ENCODE results near the gene DIAPH2.

The DIAPH2 gene

DNA sequence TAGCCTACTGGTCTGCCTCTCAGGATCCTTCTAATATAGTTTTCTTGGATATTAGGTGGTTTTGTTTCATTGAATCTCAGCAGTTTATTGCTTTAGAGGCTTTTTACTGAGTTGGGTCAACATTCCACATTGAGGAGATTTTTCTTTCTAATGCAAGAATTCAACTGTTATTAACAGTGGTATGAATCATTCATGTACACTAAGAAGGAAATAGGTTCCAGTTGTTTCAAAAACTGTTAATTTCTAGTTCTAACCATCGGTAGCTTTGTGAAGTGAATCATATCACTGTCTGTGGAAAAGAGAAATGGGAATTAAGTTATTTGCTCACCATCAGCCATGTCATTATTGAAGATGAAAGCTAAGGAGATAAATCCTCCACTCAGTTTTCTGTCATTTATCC lies 530.5 kb downstream of the DIAPH2 start:
- Histone ChIP-seq H3K36me3 (ENCODE audit: control insufficient read depth in 5 of 5, insufficient read depth in 5 of 5, low read length in 5 of 5) (no peaks in the 10 kb centered on the region), H3K27ac (ENCODE audit: low read depth, low read length) (no peak overlapping the region), H3K27me3 (ENCODE audit: control insufficient read depth in 5 of 5, insufficient read depth in 4 of 5, low read length in 5 of 5) (no peaks in the 10 kb centered on the region), H3K9me3 (ENCODE audit: control insufficient read depth in 5 of 5, low read length in 5 of 5) (no peaks in the 10 kb centered on the region), H3K4me1 (ENCODE audit: control insufficient read depth in 5 of 5, insufficient read depth in 5 of 5, low read length in 5 of 5) (no peaks in the 10 kb centered on the region), H3K9ac (ENCODE audit: low read length in 5 of 5) (no peak overlapping the region), H3K4me3 (ENCODE audit: low read depth in 1 of 5, low read length in 5 of 5) (no peak overlapping the region)

DNA sequence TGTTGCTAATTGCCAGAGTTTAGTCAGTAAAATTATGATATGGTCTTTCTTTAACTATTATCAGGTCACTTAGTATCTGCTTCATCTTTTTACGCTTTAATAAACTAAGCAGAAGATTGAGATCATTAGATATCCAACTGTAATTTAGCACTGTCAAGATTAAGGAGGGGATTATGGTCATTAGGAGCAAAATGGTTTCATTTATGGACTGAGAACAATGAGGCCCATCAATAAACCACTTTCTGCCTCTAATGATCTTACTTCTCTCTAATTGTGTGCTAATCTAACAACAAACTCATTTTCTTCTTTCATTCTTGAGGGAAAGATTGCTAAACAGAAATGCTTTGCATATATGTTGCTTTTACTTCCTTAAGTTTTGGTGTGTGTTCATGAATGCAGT lies 539.5 kb downstream of the DIAPH2 start:
- Histone ChIP-seq H3K4me1 (ENCODE audit: control insufficient read depth in 5 of 5, insufficient read depth in 5 of 5, low read length in 5 of 5) (no peaks in the 10 kb centered on the region), H3K4me3 (ENCODE audit: low read depth in 1 of 5, low read length in 5 of 5) (no peak overlapping the region), H3K36me3 (ENCODE audit: control insufficient read depth in 5 of 5, insufficient read depth in 5 of 5, low read length in 5 of 5) (no peaks in the 10 kb centered on the region), H3K27ac (ENCODE audit: low read depth, low read length) (no peak overlapping the region), H3K9me3 (ENCODE audit: control insufficient read depth in 5 of 5, low read length in 5 of 5) (no peaks in the 10 kb centered on the region), H3K27me3 (ENCODE audit: control insufficient read depth in 5 of 5, insufficient read depth in 4 of 5, low read length in 5 of 5) (no peaks in the 10 kb centered on the region), H3K9ac (ENCODE audit: low read length in 5 of 5) (no peak overlapping the region)

DNA sequence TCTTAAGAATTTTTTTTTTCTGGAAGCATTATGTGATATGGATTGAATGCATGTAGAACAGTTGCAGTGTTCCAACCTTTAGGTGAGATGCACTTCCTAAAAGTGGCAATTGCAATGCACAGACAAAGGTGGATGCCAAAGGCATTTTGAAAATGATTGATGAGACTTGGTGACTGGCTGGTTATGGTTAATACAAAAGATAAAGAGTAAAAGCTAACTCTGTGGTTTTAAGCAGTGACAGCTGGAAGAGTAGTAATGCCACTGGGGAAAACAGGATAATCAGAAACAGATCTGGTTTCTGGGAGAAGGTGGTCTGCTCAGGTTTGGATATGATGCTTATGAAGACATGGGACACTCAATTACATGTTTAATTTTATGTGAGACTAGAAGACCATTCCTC lies 544.7 kb downstream of the DIAPH2 start:
- Histone ChIP-seq H3K4me1 (ENCODE audit: control insufficient read depth in 5 of 5, insufficient read depth in 5 of 5, low read length in 5 of 5) (no peaks in the 10 kb centered on the region), H3K27ac (ENCODE audit: low read depth, low read length) (no peak overlapping the region), H3K4me3 (ENCODE audit: low read depth in 1 of 5, low read length in 5 of 5) (no peak overlapping the region), H3K9ac (ENCODE audit: low read length in 5 of 5) (no peak overlapping the region), H3K9me3 (ENCODE audit: control insufficient read depth in 5 of 5, low read length in 5 of 5) (no peaks in the 10 kb centered on the region), H3K27me3 (ENCODE audit: control insufficient read depth in 5 of 5, insufficient read depth in 4 of 5, low read length in 5 of 5) (no peaks in the 10 kb centered on the region), H3K36me3 (ENCODE audit: control insufficient read depth in 5 of 5, insufficient read depth in 5 of 5, low read length in 5 of 5) (no peaks in the 10 kb centered on the region)

DNA sequence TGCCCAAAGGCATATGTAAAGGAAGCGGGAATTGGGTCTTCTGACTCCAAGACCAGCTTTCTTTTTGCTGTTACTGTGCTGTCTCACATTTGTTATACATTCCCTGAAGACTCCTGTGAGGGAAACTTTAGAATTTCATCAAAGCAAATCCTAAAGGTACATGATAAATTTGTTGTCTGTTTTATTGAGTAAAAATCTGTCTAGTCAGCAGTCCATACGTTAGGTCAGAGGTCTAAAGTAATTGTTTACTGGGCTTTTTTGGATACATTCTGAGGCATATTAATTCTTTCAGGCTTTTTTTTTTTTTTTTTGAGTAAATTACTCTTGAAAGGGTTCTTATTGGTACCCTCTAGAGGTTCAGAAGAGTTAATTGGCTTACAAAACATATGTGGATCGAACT lies 546.3 kb downstream of the DIAPH2 start:
- Histone ChIP-seq H3K4me1 (ENCODE audit: control insufficient read depth in 5 of 5, insufficient read depth in 5 of 5, low read length in 5 of 5) (no peaks in the 10 kb centered on the region), H3K9ac (ENCODE audit: low read length in 5 of 5) (no peak overlapping the region), H3K4me3 (ENCODE audit: low read depth in 1 of 5, low read length in 5 of 5) (no peak overlapping the region), H3K27me3 (ENCODE audit: control insufficient read depth in 5 of 5, insufficient read depth in 4 of 5, low read length in 5 of 5) (no peaks in the 10 kb centered on the region), H3K27ac (ENCODE audit: low read depth, low read length) (no peak overlapping the region), H3K36me3 (ENCODE audit: control insufficient read depth in 5 of 5, insufficient read depth in 5 of 5, low read length in 5 of 5) (no peaks in the 10 kb centered on the region), H3K9me3 (ENCODE audit: control insufficient read depth in 5 of 5, low read length in 5 of 5) (no peaks in the 10 kb centered on the region)

DNA sequence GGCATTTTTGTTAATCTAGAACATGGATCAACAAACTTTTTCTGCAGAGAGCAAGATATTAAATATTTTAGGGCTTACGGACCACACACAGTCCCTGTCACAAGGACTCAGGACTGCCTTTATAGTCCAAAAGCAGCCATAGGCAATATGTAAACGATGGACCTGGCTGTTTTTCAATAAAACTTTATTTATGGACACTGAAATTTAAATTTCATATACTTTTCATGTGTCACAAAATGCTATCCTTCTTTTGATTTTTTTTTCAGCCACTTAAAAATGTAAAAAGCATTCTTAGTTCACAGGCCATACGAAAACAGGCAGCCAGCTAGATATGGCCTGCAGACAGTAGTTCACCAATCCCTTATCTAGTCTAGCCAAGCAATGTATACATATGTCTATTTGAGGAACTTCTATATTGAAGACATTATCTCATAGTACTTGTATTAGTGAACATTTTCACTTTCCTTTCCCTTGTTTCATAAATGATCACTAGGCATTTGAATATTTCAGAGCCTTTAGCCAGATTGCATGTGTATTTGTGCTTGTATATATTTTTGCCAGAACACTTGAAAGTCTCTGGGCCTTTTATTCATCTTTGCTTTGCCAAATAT lies 549.9 kb downstream of the DIAPH2 start:
- Histone ChIP-seq H3K4me3 (ENCODE audit: low read depth in 1 of 5, low read length in 5 of 5) (no peak overlapping the region), H3K9ac (ENCODE audit: low read length in 5 of 5) (no peak overlapping the region), H3K36me3 (ENCODE audit: control insufficient read depth in 5 of 5, insufficient read depth in 5 of 5, low read length in 5 of 5) (no peaks in the 10 kb centered on the region), H3K9me3 (ENCODE audit: control insufficient read depth in 5 of 5, low read length in 5 of 5) (no peaks in the 10 kb centered on the region), H3K4me1 (ENCODE audit: control insufficient read depth in 5 of 5, insufficient read depth in 5 of 5, low read length in 5 of 5) (no peaks in the 10 kb centered on the region), H3K27me3 (ENCODE audit: control insufficient read depth in 5 of 5, insufficient read depth in 4 of 5, low read length in 5 of 5) (no peaks in the 10 kb centered on the region), H3K27ac (ENCODE audit: low read depth, low read length) (no peak overlapping the region)

DNA sequence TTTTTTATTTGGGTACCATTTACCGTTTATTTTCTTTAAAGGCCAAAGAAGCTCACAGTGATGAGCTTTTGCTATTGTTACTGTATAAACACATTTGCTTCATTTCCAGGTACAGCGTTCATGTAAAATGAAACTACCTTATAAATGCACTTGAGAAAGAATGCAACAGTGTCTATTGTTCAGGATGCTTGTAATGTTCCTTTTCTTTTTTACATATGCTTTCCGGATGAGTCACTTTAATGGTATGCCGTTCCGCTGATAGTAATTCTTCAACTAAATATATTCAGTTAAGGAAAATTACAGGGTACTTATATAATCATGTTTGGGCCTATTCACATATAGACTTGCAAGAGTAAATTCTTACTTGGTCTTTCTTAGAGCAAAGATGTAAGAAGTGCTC lies 554.0 kb downstream of the DIAPH2 start:
- no peak overlapping the region for H3K9ac ChIP-seq (ENCODE audit: low read length in 5 of 5)
- no peaks in the 10 kb centered on the region for H3K4me1 ChIP-seq (ENCODE audit: control insufficient read depth in 5 of 5, insufficient read depth in 5 of 5, low read length in 5 of 5)
- H3K27me3 ChIP-seq (ENCODE audit: control insufficient read depth in 5 of 5, insufficient read depth in 4 of 5, low read length in 5 of 5), result no peaks in the 10 kb centered on the region
- no peaks in the 10 kb centered on the region for H3K9me3 ChIP-seq (ENCODE audit: control insufficient read depth in 5 of 5, low read length in 5 of 5)
- H3K36me3 ChIP-seq (ENCODE audit: control insufficient read depth in 5 of 5, insufficient read depth in 5 of 5, low read length in 5 of 5), result no peaks in the 10 kb centered on the region
- H3K27ac ChIP-seq (ENCODE audit: low read depth, low read length), result no peak overlapping the region
- no peak overlapping the region for H3K4me3 ChIP-seq (ENCODE audit: low read depth in 1 of 5, low read length in 5 of 5)

DNA sequence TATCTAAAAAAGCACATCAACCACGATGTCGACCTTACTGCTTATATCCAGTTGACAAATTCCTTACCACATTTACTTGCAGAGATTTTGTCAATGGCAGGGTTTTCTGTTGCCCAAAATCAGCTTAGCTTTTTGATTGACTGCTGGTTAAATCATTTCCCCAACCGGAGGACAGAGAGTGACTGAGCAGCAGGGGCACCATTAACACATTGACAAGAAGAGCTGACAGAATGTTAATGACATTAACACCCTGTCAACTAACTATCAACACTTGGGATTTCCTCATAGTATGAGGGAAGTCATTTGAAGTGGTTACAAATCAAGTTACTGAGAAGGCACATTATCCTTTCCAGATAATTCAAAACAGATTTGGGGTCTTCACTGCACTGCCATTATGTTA lies 567.5 kb downstream of the DIAPH2 start:
- Histone ChIP-seq H3K9me3 (ENCODE audit: control insufficient read depth in 5 of 5, low read length in 5 of 5) (no peaks in the 10 kb centered on the region), H3K4me3 (ENCODE audit: low read depth in 1 of 5, low read length in 5 of 5) (no peak overlapping the region), H3K27ac (ENCODE audit: low read depth, low read length) (no peak overlapping the region), H3K9ac (ENCODE audit: low read length in 5 of 5) (no peak overlapping the region), H3K27me3 (ENCODE audit: control insufficient read depth in 5 of 5, insufficient read depth in 4 of 5, low read length in 5 of 5) (peaks cover 0 to 2% (median 0%) of the 10 kb centered on the region in 5 donors), H3K4me1 (ENCODE audit: control insufficient read depth in 5 of 5, insufficient read depth in 5 of 5, low read length in 5 of 5) (no peaks in the 10 kb centered on the region), H3K36me3 (ENCODE audit: control insufficient read depth in 5 of 5, insufficient read depth in 5 of 5, low read length in 5 of 5) (no peaks in the 10 kb centered on the region)

DNA sequence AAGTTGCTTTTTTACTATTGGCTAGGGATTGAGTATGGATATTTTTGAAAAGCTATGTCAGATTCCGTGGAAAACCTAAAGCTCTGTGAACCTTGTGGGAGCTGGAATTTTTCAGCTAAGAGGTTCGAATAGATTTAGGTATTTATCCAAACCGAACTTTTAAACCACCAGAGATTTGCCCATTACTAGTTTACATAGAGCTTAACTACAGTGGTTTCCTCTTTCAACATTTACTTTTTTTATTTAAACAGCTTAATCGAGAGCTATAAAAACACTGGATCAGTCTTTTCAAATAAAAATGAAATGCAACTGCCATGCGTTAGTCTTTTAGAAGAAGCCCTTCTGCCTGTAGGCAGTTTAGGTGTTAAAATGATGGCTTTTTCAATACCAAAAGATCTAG lies 576.0 kb downstream of the DIAPH2 start:
- Histone ChIP-seq H3K4me3 (ENCODE audit: low read depth in 1 of 5, low read length in 5 of 5) (no peak overlapping the region), H3K9ac (ENCODE audit: low read length in 5 of 5) (no peak overlapping the region), H3K4me1 (ENCODE audit: control insufficient read depth in 5 of 5, insufficient read depth in 5 of 5, low read length in 5 of 5) (no peaks in the 10 kb centered on the region), H3K27me3 (ENCODE audit: control insufficient read depth in 5 of 5, insufficient read depth in 4 of 5, low read length in 5 of 5) (peaks cover 0 to 4% (median 0%) of the 10 kb centered on the region in 5 donors), H3K9me3 (ENCODE audit: control insufficient read depth in 5 of 5, low read length in 5 of 5) (no peaks in the 10 kb centered on the region), H3K36me3 (ENCODE audit: control insufficient read depth in 5 of 5, insufficient read depth in 5 of 5, low read length in 5 of 5) (peaks cover 0 to 2% (median 0%) of the 10 kb centered on the region in 5 donors), H3K27ac (ENCODE audit: low read depth, low read length) (no peak overlapping the region)

DNA sequence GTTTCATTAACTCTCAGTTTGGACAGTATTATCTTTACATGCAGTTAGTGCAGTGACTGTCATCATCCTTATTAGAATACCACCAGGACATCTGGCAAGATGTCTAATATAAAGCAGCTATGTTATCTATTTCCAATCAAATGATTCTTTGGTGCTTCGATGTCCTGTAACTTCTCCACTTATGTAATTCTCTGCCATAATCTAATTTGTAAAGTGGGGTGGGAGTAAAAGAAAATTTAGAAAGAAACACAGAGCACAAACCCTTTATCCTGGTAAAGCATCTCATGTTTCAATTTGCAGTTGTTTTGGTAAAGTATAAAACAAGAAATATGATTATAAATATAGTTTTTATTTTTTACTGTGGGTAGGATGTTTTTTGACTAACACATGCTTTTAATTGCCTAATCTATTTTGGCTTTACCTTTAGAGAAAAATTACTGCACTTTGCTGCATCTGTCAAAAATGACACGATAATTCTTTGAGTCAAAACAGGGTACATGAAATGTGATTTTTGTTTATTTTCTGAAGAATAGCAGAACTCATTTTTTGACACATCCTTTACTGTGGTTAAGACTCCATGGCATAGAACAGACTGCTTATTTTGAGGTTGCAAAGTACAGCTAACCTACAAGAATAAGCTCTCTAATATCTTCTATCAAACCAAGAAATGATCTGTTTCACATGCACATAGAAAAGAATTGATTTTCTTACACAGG lies 581.9 kb downstream of the DIAPH2 start:
- Histone ChIP-seq H3K27me3 (ENCODE audit: control insufficient read depth in 5 of 5, insufficient read depth in 4 of 5, low read length in 5 of 5) (peaks cover 0 to 4% (median 0%) of the 10 kb centered on the region in 5 donors), H3K36me3 (ENCODE audit: control insufficient read depth in 5 of 5, insufficient read depth in 5 of 5, low read length in 5 of 5) (no peaks in the 10 kb centered on the region), H3K4me1 (ENCODE audit: control insufficient read depth in 5 of 5, insufficient read depth in 5 of 5, low read length in 5 of 5) (peaks cover 0 to 5% (median 0%) of the 10 kb centered on the region in 5 donors), H3K9me3 (ENCODE audit: control insufficient read depth in 5 of 5, low read length in 5 of 5) (no peaks in the 10 kb centered on the region), H3K9ac (ENCODE audit: low read length in 5 of 5) (no peak overlapping the region), H3K27ac (ENCODE audit: low read depth, low read length) (no peak overlapping the region), H3K4me3 (ENCODE audit: low read depth in 1 of 5, low read length in 5 of 5) (no peak overlapping the region)

DNA sequence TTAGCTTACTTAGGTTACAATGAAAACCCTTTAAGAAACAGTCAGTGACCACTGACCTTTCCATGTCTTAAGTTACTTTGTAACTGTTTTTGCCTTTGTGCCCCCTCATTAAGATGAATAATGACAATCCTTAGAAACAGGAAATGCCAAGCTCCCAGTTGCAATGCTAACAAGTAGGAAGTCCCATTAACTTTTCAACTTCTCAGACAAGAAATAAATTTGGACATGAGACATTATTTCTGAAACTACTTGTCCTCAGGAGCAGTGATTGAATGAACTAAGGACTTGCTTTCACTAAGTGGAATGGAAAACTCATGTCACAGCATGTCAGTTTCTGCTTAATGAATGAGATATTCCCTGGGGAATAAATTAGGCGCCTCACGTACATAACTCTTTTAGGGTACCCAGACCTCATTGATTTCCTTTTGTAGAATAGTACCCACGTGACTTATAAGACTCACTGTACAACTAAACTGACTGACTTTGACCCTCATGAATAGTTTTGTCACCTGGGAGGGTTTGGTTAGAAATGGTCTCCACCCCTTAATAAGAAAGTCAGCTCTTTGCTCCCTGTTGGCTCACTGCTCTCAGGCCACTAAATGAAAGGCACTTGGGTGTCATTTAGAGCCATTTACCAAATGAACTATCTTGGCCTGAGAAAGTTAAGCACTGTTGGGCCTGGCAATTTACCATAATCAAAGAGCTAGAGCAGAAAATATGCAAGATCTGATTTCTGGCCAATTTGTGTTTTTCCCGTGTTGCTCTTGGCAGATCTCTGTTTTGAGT lies 582.9 kb downstream of the DIAPH2 start:
- H3K36me3 ChIP-seq (ENCODE audit: control insufficient read depth in 5 of 5, insufficient read depth in 5 of 5, low read length in 5 of 5), result no peaks in the 10 kb centered on the region
- H3K4me3 ChIP-seq (ENCODE audit: low read depth in 1 of 5, low read length in 5 of 5), result no peak overlapping the region
- peaks cover 0 to 5% (median 0%) of the 10 kb centered on the region in 5 donors for H3K4me1 ChIP-seq (ENCODE audit: control insufficient read depth in 5 of 5, insufficient read depth in 5 of 5, low read length in 5 of 5)
- H3K9ac ChIP-seq (ENCODE audit: low read length in 5 of 5), result no peak overlapping the region
- no peak overlapping the region for H3K27ac ChIP-seq (ENCODE audit: low read depth, low read length)
- no peaks in the 10 kb centered on the region for H3K9me3 ChIP-seq (ENCODE audit: control insufficient read depth in 5 of 5, low read length in 5 of 5)
- peaks cover 0 to 4% (median 0%) of the 10 kb centered on the region in 5 donors for H3K27me3 ChIP-seq (ENCODE audit: control insufficient read depth in 5 of 5, insufficient read depth in 4 of 5, low read length in 5 of 5)

Measured in subcutaneous abdominal adipose tissue (tissue), 5 donors.